HCT116 (cell line): ENCODE data around the gene TRIB2. TPM values are rescaled to one million over a fixed set of nuclear protein-coding genes. Genes with fewer than 3 reads are reported as not detected.

Experiments
- ATAC-seq: fragments of 200-7000 bp; cut with Tn5 transposase; 2 replicates; pipeline ENCODE4 v1.9.1; 2020; ENCODE audit warnings: mild to moderate bottlenecking, moderate library complexity
- BruUV-seq: library from RNA; stranded (reverse); fragments of 400-500 nt; replicated peaks from 2 replicates; lab custom pipeline; 2021; lab: Mats Ljungman, UMichigan
- CTCF ChIA-PET: fragments of 300-600 bp; sonication (Branson Sonifier 250); formaldehyde crosslinking; loops from one replicate; lab custom pipeline; 2021; ENCODE audit warnings: antibody characterized with exemption; lab: Charles Lee
- POLR2A ChIA-PET: fragments of 300-600, 350-600 bp; sonication (Branson Sonifier 250); formaldehyde crosslinking; loops from one replicate; lab custom pipeline; 2021; ENCODE audit warnings: antibody characterized with exemption; lab: Charles Lee
- RAD21 ChIA-PET, 2 experiments: fragments of 300-600 bp; sonication (Branson Sonifier 250); formaldehyde crosslinking; loops; one replicate each; lab custom pipeline; 2023; ENCODE audit warnings: low total read pairs in 2 of 2; ENCODE audit not compliant: uncharacterized antibody in 2 of 2, unreplicated experiment in 2 of 2, low non-redundant PET in 1 of 2; lab: Charles Lee
- DNase-seq: peaks from one replicate; pipeline ENCODE4 v3.0.0-alpha.2; 2010; ENCODE audit warnings: low read depth, low spot score
- H2AFZ ChIP-seq: fragments of 200-600 bp; shearing (Covaris generic), sonication (generic); 2 replicates; pipeline ENCODE4 v1.6.1; 2017; ENCODE audit warnings: low read depth, mixed run types, mixed read lengths, antibody characterized with exemption, low read length; ENCODE audit not compliant: poor library complexity, severe bottlenecking
- H3K27ac ChIP-seq: 2 replicates; pipeline ENCODE4 v1.5.1; 2012; ENCODE audit warnings: low read depth, low read length
- H3K27me3 ChIP-seq: fragments of 200-600 bp; sonication (generic); 2 replicates; pipeline ENCODE4 v1.6.1; 2016; ENCODE audit warnings: mixed run types, low read length, mixed read lengths; ENCODE audit not compliant: insufficient read depth
- H3K36me3 ChIP-seq, 2 experiments: fragments of 200-500 bp in 1 of 2; fragments of 200-600 bp in 1 of 2; sonication (Bioruptor generic) in 1 of 2; sonication (generic) in 1 of 2; 2 replicates each; pipeline versions ENCODE4 v1.5.1 to v1.6.1; 2014 to 2016; ENCODE audit warnings: low read length in 2 of 2, inconsistent platforms in 1 of 2, mixed read lengths in 1 of 2, mixed run types in 1 of 2; ENCODE audit not compliant: insufficient read depth in 2 of 2, control insufficient read depth in 1 of 2
- H3K4me1 ChIP-seq, 2 experiments: fragments of 200-600 bp in 1 of 2; sonication (generic) in 1 of 2; 2 replicates each; pipeline versions ENCODE4 v1.5.1 to v1.6.1; 2012 to 2017; ENCODE audit warnings: low read length in 2 of 2, inconsistent platforms in 1 of 2, mild to moderate bottlenecking in 1 of 2, mixed read lengths in 1 of 2, mixed run types in 1 of 2, moderate library complexity in 1 of 2; ENCODE audit not compliant: insufficient read depth in 2 of 2, control insufficient read depth in 1 of 2
- H3K4me2 ChIP-seq: fragments of 200-600 bp; sonication (generic); 2 replicates; pipeline ENCODE4 v1.6.1; 2017; ENCODE audit warnings: mixed run types, low read length, mixed read lengths
- H3K4me3 ChIP-seq, 2 experiments: fragments of 200-600 bp in 1 of 2; sonication (generic) in 1 of 2; replicated peaks in 1 of 2; 2 replicates each; pipeline ENCODE4 v1.5.1; 2011 to 2016; ENCODE audit warnings: low read length in 2 of 2, control low read depth in 1 of 2, low read depth in 1 of 2, mild to moderate bottlenecking in 1 of 2, mixed read lengths in 1 of 2, mixed run types in 1 of 2
- H3K79me2 ChIP-seq: fragments of 200-600 bp; sonication (generic); 2 replicates; pipeline ENCODE4 v1.6.1; 2017; ENCODE audit warnings: mild to moderate bottlenecking, mixed run types, low read length, moderate library complexity, mixed read lengths; ENCODE audit not compliant: insufficient read depth
- H3K9ac ChIP-seq: fragments of 200-600 bp; sonication (generic); 2 replicates; pipeline ENCODE4 v1.6.1; 2016; ENCODE audit warnings: low read length, mixed read lengths
- H3K9me2 ChIP-seq: fragments of 200-600 bp; sonication (generic), shearing (Covaris generic); 2 replicates; pipeline ENCODE4 v1.6.1; 2017; ENCODE audit warnings: mixed run types, mild to moderate bottlenecking, moderate library complexity; ENCODE audit not compliant: insufficient read depth
- H3K9me3 ChIP-seq, 2 experiments: fragments of 200-500 bp in 1 of 2; fragments of 200-600 bp in 1 of 2; sonication (Bioruptor generic) in 1 of 2; sonication (generic) in 1 of 2; 2 replicates each; pipeline ENCODE4 v1.6.1; 2014 to 2017; ENCODE audit warnings: low read length in 2 of 2, mixed read lengths in 2 of 2, inconsistent platforms in 1 of 2, low read depth in 1 of 2, mild to moderate bottlenecking in 1 of 2, mixed run types in 1 of 2, moderate library complexity in 1 of 2; ENCODE audit not compliant: control insufficient read depth in 1 of 2, insufficient read depth in 1 of 2
- H4K20me1 ChIP-seq: fragments of 200-600 bp; sonication (generic), shearing (Covaris generic); 2 replicates; pipeline ENCODE4 v1.6.1; 2017; ENCODE audit warnings: mixed run types, mild to moderate bottlenecking, moderate library complexity; ENCODE audit not compliant: insufficient read depth
- CEBPB ChIP-seq: IDR thresholded peaks from 2 replicates; pipeline ENCODE4 v1.6.1; 2012; ENCODE audit warnings: low read depth
- EGR1 ChIP-seq: IDR thresholded peaks from 2 replicates; pipeline ENCODE4 v1.6.1; 2012; ENCODE audit warnings: low read depth
- ELF1 ChIP-seq: IDR thresholded peaks from 2 replicates; pipeline ENCODE4 v1.6.1; 2012; ENCODE audit warnings: low read depth, borderline replicate concordance
- EZH2 ChIP-seq: fragments of 200-600 bp; sonication (generic); IDR thresholded peaks from 2 replicates; pipeline ENCODE4 v1.6.1; 2017; ENCODE audit warnings: antibody characterized with exemption, mixed run types
- EZH2phosphoT487 ChIP-seq: fragments of 200-600 bp; IDR thresholded peaks from 2 replicates; pipeline ENCODE4 v1.6.1; 2018; ENCODE audit warnings: antibody characterized with exemption, borderline replicate concordance
- FOSL1 ChIP-seq: IDR thresholded peaks from 2 replicates; pipeline ENCODE4 v1.6.1; 2012; ENCODE audit warnings: low read depth
- POLR2AphosphoS5 ChIP-seq: IDR thresholded peaks from 2 replicates; pipeline ENCODE4 v1.6.1; 2011; ENCODE audit warnings: mild to moderate bottlenecking, low read depth, low read length, moderate library complexity
- RAD21 ChIP-seq: IDR thresholded peaks from 2 replicates; pipeline ENCODE4 v1.6.1; 2012; ENCODE audit warnings: low read depth, mild to moderate bottlenecking
- SIN3A ChIP-seq: IDR thresholded peaks from 2 replicates; pipeline ENCODE4 v1.6.1; 2012; ENCODE audit warnings: low read depth
- SP1 ChIP-seq: IDR thresholded peaks from 2 replicates; pipeline ENCODE4 v1.6.1; 2012; ENCODE audit warnings: low read depth
- SRF ChIP-seq: IDR thresholded peaks from 2 replicates; pipeline ENCODE4 v1.6.1; 2012; ENCODE audit warnings: low read depth
- ZFX ChIP-seq: fragments of 450-650 bp; IDR thresholded peaks from 2 replicates; pipeline ENCODE4 v1.6.1; 2017
- intact Hi-C: fragments of 100-400 bp; cut with micrococcal nuclease; formaldehyde crosslinking; loops from 2 replicates; pipeline ENCODE4 v1.10.0; 2022
- total RNA-seq: library from RNA; stranded (reverse); gene quantifications from one replicate; pipeline ENCODE4 v1.2.1, GENCODE V29; 2021; ENCODE audit not compliant: unreplicated experiment
- TF ChIP-seq, protein P1 (sequence below): IDR thresholded peaks from 2 replicates; pipeline ENCODE4 v1.6.1; 2012; ENCODE audit warnings: low read depth
- TF ChIP-seq, protein P2 (sequence below): IDR thresholded peaks from 2 replicates; pipeline ENCODE4 v1.6.1; 2012
- TF ChIP-seq, protein P3 (sequence below), 3 experiments: fragments of 200-600 bp in 1 of 3; sonication (generic) in 1 of 3; IDR thresholded peaks in 2 of 3; conservative IDR thresholded peaks in 1 of 3; 2 replicates each; pipeline ENCODE4 v1.5.1; 2012 to 2017; ENCODE audit warnings: low read depth in 2 of 3, low read length in 2 of 3, antibody characterized with exemption in 1 of 3, borderline replicate concordance in 1 of 3, control low read depth in 1 of 3, mild to moderate bottlenecking in 1 of 3, mixed read lengths in 1 of 3, mixed run types in 1 of 3, moderate library complexity in 1 of 3; ENCODE audit not compliant: insufficient read depth in 1 of 3
- TF ChIP-seq, protein P4 (sequence below): IDR thresholded peaks from 2 replicates; pipeline ENCODE4 v1.6.1; 2011; ENCODE audit warnings: mild to moderate bottlenecking, low read length, moderate library complexity; ENCODE audit not compliant: insufficient replicate concordance; ENCODE audit errors: extremely low read depth
- TF ChIP-seq, protein P5 (sequence below): IDR thresholded peaks from 2 replicates; pipeline ENCODE4 v1.6.1; 2012

TRIB2 gene
- total RNA-seq, 1 experiment from 2014 or later: 12.4 TPM

DNA sequence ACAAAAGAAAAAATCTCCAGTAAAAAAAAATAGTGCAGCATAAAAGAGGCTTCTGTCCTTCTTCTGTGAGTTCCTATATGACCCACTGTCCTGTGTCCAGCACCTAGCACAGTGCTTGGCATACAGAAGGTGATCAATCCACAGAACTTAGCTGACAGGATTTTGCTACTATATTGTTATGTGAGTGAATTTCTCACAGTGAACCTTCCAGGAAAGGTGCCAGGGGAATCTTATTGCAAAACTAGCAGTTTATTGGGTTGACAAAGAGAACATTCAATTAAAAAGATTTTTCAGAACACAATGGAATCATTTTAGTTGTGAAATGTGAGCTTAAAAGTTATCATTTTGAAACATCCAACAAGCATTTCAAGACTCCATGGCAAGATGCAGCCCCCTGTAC, 12.4 kb upstream of the TRIB2 start (continued):
- no peak for TF ChIP-seq ELF1
- TF ChIP-seq, protein P1, sequence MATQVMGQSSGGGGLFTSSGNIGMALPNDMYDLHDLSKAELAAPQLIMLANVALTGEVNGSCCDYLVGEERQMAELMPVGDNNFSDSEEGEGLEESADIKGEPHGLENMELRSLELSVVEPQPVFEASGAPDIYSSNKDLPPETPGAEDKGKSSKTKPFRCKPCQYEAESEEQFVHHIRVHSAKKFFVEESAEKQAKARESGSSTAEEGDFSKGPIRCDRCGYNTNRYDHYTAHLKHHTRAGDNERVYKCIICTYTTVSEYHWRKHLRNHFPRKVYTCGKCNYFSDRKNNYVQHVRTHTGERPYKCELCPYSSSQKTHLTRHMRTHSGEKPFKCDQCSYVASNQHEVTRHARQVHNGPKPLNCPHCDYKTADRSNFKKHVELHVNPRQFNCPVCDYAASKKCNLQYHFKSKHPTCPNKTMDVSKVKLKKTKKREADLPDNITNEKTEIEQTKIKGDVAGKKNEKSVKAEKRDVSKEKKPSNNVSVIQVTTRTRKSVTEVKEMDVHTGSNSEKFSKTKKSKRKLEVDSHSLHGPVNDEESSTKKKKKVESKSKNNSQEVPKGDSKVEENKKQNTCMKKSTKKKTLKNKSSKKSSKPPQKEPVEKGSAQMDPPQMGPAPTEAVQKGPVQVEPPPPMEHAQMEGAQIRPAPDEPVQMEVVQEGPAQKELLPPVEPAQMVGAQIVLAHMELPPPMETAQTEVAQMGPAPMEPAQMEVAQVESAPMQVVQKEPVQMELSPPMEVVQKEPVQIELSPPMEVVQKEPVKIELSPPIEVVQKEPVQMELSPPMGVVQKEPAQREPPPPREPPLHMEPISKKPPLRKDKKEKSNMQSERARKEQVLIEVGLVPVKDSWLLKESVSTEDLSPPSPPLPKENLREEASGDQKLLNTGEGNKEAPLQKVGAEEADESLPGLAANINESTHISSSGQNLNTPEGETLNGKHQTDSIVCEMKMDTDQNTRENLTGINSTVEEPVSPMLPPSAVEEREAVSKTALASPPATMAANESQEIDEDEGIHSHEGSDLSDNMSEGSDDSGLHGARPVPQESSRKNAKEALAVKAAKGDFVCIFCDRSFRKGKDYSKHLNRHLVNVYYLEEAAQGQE: no peak
- TF ChIP-seq, protein P2, sequence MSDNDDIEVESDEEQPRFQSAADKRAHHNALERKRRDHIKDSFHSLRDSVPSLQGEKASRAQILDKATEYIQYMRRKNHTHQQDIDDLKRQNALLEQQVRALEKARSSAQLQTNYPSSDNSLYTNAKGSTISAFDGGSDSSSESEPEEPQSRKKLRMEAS: no peak
- TF ChIP-seq SRF: no peak
- TF ChIP-seq EZH2phosphoT487: no peak

DNA sequence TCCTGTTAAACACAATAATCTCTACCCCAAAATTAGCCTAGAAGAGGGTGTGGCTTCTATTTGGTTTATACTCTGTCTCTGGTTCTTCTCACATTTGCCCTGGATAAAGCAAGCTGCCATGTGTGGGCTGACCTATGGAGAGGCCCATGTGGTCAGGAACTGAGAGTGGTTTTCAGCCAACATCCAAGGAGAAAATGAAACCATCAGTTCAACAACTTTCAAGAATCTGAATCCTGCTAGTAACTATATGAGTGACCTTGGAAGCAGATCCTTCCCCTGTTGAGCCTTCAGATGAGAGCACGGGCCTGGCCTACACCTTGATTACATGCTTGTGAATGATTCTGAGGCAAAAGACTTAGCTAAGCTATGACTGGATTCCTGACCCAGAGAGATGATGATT, 11.5 kb upstream of the TRIB2 start:
- no peaks in the 10 kb centered on the region for H3K9me3 ChIP-seq
- no peaks in the 10 kb centered on the region for H4K20me1 ChIP-seq
- no peak overlapping the region for H3K27ac ChIP-seq
- H3K4me1 ChIP-seq: 0 out of 4 replicates have a peak, but pooled peaks cover 0 to 3% of the 10 kb centered on the region in 2 experiments
- no peaks in the 10 kb centered on the region for H3K27me3 ChIP-seq
- ChIA-PET POLR2A (no interaction called here), RAD21 (no interaction called here), CTCF (no interaction called here)
- no peaks in the 10 kb centered on the region for H3K79me2 ChIP-seq
- ATAC-seq: no peak
- H3K36me3 ChIP-seq: no peaks in the 10 kb centered on the region
- H3K4me2 ChIP-seq: no peak overlapping the region
- intact Hi-C loops: no loop called here
- no peak overlapping the region for H3K9ac ChIP-seq
- no peak overlapping the region for H2AFZ ChIP-seq
- H3K4me3 ChIP-seq: no peak overlapping the region
- H3K9me2 ChIP-seq: no peaks in the 10 kb centered on the region
- no peak for DNase-seq
- BruUV-seq: no TSS peak
- no peak for TF ChIP-seq ELF1
- TF ChIP-seq SP1: no peak
- no peak for TF ChIP-seq FOSL1
- no peak for TF ChIP-seq EGR1
- no peak for TF ChIP-seq CEBPB
- no peak for TF ChIP-seq ZFX
- no peak for TF ChIP-seq POLR2AphosphoS5
- no peak for TF ChIP-seq SRF
- TF ChIP-seq, protein P2: no peak
- TF ChIP-seq, protein P3, sequence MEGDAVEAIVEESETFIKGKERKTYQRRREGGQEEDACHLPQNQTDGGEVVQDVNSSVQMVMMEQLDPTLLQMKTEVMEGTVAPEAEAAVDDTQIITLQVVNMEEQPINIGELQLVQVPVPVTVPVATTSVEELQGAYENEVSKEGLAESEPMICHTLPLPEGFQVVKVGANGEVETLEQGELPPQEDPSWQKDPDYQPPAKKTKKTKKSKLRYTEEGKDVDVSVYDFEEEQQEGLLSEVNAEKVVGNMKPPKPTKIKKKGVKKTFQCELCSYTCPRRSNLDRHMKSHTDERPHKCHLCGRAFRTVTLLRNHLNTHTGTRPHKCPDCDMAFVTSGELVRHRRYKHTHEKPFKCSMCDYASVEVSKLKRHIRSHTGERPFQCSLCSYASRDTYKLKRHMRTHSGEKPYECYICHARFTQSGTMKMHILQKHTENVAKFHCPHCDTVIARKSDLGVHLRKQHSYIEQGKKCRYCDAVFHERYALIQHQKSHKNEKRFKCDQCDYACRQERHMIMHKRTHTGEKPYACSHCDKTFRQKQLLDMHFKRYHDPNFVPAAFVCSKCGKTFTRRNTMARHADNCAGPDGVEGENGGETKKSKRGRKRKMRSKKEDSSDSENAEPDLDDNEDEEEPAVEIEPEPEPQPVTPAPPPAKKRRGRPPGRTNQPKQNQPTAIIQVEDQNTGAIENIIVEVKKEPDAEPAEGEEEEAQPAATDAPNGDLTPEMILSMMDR (IDR thresholded peaks at IDR 0.05 in 2 of 3, conservative IDR thresholded peaks at IDR 0.05 in 1 of 3; ENCODE audit: borderline replicate concordance in 1 of 3, insufficient read depth in 1 of 3, low read depth in 2 of 3, low read length in 2 of 3): no peak
- no peak for TF ChIP-seq EZH2
- no peak for TF ChIP-seq RAD21
- no peak for TF ChIP-seq SIN3A
- TF ChIP-seq, protein P4, sequence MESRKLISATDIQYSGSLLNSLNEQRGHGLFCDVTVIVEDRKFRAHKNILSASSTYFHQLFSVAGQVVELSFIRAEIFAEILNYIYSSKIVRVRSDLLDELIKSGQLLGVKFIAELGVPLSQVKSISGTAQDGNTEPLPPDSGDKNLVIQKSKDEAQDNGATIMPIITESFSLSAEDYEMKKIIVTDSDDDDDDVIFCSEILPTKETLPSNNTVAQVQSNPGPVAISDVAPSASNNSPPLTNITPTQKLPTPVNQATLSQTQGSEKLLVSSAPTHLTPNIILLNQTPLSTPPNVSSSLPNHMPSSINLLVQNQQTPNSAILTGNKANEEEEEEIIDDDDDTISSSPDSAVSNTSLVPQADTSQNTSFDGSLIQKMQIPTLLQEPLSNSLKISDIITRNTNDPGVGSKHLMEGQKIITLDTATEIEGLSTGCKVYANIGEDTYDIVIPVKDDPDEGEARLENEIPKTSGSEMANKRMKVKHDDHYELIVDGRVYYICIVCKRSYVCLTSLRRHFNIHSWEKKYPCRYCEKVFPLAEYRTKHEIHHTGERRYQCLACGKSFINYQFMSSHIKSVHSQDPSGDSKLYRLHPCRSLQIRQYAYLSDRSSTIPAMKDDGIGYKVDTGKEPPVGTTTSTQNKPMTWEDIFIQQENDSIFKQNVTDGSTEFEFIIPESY: no peak
- TF ChIP-seq EZH2phosphoT487: no peak
- TF ChIP-seq, protein P5, sequence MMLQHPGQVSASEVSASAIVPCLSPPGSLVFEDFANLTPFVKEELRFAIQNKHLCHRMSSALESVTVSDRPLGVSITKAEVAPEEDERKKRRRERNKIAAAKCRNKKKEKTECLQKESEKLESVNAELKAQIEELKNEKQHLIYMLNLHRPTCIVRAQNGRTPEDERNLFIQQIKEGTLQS: no peak
